ENCODE measurements around the gene MAGI1.

Gene MAGI1

DNA sequence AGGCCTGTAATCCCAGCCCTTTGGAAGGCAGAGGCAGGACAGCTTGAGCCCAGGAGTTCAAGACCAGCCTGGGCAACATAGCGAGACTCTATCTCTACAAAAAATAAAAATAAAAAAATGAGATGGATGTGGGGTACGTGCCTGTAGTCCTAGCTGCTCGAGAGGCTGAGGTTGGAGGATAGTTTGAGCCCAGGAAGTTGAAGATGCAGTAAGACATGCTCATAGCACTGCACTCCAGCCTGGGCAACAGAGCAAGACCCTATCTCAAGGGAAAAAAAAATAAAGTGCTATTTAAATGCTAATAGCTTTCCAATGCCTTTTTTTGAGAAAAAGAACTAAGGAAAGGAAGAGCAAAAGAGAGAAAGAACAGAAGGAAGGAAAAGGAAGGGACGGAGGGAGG, 94.5 kb downstream of the MAGI1 start:
- DNase-seq (ENCODE audit: low spot score), result no peak

DNA sequence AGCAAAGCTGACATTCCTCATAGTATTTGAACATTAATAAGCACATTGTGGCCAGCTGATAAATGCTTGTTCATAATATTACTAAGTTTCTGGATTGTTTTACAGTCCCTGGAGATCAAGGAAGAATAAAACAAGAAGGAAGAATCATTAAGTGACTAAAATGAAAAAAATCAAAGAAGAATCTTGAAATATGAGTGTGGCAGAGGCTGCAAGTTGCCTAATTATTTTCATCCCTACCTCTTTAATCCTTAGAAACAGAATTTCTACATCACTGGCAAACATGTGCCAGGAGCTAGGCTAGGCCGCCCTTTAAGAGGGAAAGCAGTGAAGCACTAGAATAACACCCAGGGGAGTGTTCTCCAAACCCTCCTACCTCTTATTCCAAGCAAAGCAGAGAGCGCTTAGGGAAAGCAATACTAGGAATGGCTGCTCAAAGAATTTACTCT, 98.9 kb downstream of the MAGI1 start:
- no peak for DNase-seq (ENCODE audit: low spot score)

DNA sequence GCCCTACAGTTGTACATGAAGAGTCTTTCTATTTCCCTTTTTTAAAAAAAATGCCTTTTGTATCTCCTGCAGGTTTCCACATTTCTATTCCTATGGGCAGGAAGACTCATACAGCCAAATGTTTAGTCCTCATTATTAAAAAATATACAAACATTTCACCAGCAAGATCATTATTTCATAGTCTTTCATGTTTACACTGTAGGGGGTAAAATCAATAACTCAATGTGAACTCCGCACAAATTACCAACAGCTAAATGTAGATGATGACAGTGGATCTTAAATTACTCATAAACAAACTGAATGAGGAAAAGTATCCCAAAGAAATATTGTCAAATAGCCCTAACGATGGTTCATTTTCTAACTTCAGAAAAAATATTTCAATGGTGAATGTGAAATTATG, 99.5 kb downstream of the MAGI1 start:
- no peak for DNase-seq (ENCODE audit: low spot score)

DNA sequence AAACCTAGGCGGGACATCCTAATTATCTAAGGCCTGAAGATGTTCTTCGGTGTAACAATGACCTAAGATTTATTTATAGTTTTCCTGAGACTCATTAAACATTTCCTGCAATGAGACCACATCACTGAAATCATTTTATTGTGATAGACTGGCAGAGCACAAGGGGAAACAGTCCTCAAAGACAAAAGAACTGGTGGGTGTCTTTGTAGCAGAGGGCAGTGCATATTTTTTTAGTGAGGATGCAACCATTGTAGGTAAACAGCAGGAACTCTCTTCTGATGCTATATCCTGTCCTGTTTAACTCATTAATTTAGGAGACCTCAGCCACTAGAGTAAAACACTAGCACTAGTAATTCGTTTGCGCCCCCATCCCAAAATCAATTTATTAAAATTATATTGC, 100.0 kb downstream of the MAGI1 start:
- no peak for DNase-seq (ENCODE audit: low spot score)

DNA sequence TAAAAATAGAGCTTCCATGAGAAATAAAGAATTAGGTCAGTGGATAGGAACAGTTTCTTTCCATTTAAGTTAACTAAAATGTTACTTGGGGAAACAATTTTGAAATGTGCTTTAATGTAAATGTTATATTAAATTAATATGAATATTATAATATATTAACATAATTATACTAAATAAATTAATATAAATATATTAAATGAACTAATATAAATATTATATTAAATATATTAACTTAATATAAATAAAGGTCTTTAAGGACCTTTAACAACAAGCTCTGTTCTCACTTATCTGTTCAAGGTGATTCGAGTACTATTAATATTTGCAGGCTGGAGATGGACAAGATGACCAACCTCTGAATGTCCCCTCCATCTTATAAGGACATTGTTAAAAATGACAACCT, 100.6 kb downstream of the MAGI1 start:
- DNase-seq (ENCODE audit: low spot score), result no peak

GRCh38 chr3:65936908-65937638, 101.6 kb downstream of the MAGI1 start:
- no peak for DNase-seq (ENCODE audit: low spot score)

DNA sequence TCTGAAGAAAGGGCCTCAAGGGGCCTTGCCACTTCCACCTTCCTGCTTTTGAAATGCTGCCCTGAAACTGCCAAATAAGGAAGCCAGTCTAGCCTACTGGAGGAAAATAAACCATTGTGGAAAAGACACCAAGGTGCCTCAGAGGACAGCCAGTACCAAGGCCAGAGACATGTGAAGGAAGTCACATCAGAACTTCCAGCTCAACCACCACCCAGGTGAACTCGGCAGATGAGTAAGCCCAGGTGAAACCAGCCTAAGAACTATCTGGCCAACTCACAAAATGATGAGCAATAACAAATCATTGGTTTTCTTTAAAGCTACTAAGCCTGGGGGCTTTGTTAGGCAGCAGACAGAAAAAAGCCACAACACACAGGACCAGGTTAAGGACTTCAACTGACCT, 103.0 kb downstream of the MAGI1 start:
- DNase-seq (ENCODE audit: low spot score), result no peak

GRCh38 chr3:65930648-65931047, 108.1 kb downstream of the MAGI1 start:
- no peak for DNase-seq (ENCODE audit: low spot score)

DNA sequence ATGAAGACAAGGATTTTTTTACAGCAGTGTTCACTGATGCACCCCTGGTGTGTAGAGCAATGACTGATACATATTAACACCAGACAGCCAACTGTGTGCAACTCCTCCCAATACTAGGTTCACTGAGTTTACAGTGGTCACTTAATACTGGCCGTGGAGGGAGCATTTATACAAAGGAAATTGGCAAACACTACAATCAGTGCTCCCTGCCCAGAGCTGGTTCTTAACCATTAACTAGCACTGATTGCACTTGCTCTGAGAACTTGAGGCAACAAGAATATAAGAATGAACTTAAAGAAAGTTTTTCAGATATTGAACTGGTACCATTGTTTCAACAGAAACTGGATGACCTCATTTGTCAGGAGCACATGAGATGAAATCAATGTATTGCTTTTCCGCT, 110.6 kb downstream of the MAGI1 start:
- no peak for DNase-seq (ENCODE audit: low spot score)

DNA sequence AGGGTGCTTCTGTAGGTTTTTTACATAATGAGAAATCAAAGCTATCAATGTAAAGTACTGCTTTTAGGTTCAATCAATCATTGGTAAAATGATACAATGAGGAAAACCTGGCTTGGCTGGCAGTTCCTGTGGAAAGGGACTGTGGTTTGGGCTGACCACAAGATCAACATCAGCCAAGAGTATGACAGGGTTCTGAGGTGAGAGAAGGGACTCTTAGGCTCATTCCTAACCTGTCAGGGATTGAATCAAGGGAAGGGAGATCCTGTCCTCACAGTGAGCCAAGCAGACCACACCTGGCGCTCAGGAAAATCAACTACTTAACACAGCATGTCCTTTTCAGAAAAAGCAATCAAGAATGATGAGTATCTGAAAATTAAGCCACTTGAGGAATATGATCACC, 111.1 kb downstream of the MAGI1 start:
- peak; percentile 24 for DNase-seq (ENCODE audit: low spot score)

- DNase-seq (ENCODE audit: low spot score), result no peak
Measured at GRCh38 chr3:65925254-65925954, 113.3 kb downstream of the MAGI1 start.

DNA sequence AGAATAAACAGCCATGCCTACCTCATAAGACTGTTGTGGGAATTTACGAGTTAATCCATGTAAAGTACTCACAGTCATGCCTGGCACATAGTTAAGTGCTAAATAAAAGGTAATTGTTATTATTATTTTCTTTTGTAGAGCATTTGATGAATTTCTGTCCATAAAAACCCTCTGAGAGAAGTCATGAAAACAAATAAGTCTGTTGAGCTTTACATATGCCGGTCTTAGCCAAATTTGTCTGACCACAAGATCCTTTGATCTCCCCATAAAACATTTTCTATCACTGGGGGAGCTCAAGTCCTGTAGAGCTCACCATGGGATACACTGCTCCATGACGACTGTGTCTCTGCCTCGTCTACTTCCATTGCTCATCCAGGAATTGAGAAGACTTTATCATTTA, 114.0 kb downstream of the MAGI1 start:
- no peak for DNase-seq (ENCODE audit: low spot score)

- DNase-seq (ENCODE audit: low spot score), result no peak
Measured at GRCh38 chr3:65922441-65922840, 116.3 kb downstream of the MAGI1 start.

DNA sequence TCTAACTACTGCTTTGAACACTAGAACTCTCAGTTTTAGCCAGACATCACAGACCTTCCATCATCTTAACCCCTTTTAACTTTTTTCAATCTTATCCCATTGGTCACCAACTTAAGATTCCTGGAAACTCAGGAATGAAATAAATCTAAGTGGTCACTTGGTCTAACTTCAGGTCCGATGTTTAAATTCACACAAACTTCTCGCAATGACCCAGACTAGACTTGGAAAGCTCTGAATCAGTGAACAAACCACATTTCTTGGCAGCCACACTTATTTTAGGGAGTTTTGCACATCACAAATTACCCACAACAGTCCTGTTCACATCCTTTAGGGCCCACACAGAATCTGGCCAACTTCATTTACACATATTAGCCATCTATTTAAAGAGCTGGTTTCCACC, 118.9 kb downstream of the MAGI1 start:
- peak; percentile 28 for DNase-seq (ENCODE audit: low spot score)

- DNase-seq (ENCODE audit: low spot score), result no peak
Measured at GRCh38 chr3:65915477-65915876, 123.2 kb downstream of the MAGI1 start.

GRCh38 chr3:65914740-65915367, 123.9 kb downstream of the MAGI1 start:
- DNase-seq (ENCODE audit: low spot score), result no peak

GRCh38 chr3:65914032-65914739, 124.5 kb downstream of the MAGI1 start:
- no peak for DNase-seq (ENCODE audit: low spot score)

DNA sequence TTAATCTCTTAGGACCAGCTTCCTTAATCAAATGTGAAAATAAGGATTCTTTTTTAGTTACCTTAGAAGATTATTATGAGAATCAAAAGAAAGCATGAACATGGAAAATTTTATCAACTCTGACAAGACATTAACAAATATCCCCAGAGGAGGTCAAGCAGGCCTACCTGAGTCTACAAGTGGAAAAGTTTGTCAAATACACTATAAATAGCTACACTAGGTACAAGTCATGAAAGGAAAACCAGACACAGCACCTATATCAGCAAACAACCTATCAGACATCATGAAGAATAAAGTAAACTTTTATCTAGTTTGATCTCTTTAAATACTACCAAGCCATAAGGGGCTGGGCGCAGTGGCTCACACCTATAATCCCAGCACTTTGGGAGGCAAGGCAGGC, 126.1 kb downstream of the MAGI1 start:
- DNase-seq (ENCODE audit: low spot score), result no peak

DNA sequence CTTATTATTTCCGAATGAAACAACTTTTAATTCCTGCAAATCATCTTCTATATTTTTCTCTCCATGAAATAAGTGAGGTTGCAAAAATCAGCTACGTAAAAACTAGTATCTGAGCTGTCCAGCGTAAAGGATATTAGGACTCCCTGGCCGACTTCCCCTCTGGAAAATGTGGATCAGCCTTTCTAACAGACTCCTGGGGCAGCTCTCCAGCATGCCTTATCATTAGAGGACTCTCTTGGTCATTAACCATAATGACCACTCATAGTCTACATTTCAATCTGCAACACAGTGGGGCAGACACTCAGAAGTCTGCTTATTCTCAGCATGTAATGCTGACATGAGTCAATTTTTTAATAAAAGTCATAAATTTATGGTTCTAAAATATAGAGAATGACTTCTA, 130.1 kb downstream of the MAGI1 start:
- no peak for DNase-seq (ENCODE audit: low spot score)

DNA sequence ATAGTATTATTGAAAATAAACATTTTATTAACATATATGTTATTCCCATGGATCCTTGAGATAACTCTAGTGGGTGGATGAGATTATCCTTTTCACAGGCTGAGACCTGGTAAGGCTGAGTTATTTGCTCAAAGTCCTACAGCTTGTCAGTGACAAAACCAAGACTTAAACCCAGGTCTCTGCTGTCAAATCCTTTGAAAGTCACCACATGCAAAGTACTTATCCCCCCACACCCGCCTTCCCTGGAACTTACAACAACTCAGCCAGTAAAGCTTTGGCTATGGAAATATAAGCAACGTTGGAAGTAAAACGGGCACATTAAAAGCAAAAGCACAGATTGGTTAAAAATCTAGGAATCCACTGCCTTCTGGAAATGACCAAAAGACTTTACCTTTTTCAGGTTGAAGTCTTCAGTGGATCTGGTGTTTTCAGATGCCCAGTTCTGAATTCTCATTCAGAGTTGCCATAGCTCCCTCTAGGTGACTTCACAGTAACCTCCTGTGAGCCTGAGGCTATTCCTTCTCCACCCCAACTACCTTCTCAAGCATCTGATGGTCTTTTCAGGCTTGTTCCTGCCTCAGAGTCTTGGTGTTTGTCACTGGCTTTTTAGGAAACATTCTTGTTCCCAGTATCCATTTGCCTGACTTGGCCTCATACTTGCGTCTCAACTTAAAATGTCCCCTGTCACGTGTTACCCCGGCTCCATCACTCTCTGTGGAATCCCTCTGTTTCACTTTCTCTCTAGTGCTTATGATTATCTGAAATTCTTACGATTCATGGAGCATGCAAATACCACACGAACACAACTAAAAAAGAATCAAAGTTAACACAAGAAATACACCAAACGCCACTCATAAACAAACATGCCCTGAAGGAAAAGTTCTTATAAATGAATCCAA, 131.2 kb downstream of the MAGI1 start:
- DNase-seq (ENCODE audit: low spot score), result no peak

- no peak for DNase-seq (ENCODE audit: low spot score)
Measured at GRCh38 chr3:65905771-65906170, 132.9 kb downstream of the MAGI1 start.

DNA sequence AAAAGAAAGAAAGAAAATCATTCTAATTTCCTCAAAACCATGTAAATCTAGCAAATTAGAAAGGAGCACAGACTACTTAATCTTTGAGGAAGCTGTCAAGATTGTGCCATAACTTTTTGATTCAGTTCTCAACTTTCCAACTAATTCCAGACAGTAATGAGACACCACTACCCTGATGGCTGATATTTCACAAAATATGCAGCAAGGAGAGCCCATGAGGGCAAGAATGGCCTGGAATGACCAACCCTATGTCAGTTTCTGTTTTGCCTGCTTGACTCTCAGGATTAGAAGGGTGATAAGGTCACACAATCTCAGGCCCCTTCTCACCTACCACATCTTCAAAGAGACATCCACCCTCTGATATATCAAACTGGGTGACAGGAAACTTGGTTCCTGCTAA, 134.7 kb downstream of the MAGI1 start:
- no peak for DNase-seq (ENCODE audit: low spot score)
